ENCODE data around the gene SLC35E1.

SLC35E1 gene

DNA sequence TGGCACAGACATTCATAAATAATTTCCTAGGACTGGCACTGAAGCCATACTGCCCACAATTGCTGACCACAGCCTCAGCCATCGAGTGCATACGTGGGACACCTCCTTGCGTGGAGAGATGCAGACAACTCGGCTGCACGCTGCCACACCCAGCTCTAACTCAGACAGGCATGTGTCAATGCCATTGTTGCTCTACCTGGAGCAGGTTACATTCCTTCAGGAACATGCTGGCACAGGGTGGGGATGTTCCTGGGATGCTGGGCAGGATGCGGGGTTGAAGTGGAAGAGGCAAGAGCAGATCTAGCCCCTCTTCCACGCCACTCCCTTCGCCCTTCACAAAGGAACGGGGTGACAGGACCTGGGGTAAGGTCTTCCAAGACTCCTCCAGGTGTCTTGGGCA lies 24.2 kb upstream of the SLC35E1 start:
- no peak for DNase-seq

DNA sequence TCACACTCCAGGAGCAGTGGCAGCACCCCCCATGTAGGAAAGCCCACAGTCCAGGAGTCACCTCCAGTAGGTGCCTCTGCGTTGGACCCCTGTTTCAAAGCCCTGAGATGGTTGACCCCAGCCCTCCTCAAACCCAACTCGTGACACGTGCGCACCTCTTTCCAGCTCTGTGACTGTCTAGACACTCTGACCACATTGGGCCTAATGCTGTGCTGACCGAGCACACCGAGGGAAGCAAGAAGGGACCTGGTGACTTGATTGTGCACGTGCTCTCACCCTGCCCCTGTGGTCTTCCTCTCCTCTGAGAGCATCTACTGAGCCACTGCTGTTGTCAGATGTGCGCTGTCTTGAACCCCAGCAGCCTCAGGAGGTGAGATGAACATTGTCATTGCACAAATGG lies 22.9 kb upstream of the SLC35E1 start:
- DNase-seq: no peak

DNA sequence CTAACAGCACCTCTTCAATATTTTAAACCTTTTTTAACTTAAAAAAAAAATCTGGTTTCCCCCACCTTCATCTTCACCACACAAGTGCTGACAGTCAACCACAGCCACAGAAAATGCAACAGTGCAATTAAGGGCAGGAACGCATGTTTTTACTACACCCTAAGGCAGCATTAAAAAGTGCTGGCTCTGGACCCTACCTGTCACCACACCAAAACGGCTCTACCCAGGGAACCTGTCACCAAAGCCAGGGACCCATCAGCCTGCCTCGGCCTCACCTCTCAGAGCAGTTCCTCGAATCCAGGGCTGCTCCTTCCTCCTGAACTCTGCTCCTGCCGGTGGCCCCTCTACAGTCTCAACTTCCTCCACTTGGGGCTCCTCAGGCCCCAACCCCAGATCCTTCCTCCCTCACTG lies 22.5 kb upstream of the SLC35E1 start:
- no peak for DNase-seq

DNA sequence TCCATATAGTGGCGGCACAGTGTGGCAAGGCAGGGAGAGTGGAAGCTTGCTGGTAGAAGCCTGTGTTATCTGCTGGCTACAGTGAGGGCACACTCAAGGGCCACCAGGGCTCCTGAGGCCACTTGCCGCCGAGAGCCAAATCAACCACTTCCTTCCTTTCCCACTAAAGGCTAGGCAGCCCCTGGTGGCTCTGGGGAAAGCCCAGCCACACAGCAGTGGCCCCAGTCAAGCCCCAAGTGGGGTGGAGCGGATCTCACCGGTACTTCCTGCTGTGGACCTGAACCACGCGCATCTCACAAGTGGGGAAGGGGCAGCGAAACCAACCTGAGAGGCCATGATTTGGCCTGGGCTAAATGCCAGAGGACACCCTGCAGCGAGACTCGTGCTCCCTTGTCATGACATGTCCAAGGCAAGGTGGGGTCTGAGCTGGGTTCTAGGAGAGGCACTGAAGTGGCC lies 21.9 kb upstream of the SLC35E1 start:
- no peak for DNase-seq

DNA sequence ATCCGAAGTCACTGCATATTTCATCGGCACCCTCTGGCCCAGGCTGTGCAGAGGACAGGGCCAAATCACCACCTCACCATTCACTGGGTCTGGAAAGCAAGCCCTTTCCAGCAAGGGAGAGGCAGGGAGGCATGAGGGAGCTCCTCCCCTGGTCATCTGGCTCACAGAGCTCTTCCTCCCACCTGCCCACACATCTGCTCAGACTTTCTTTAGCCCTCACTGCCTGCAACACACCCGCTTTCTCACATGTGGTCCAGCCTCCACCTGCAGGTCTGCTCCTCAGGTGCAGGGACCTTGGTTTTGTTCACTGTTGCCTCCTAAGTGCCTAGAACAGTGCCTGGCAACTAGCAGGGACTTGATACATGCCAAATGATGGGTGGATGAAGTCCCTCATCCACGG lies 21.0 kb upstream of the SLC35E1 start:
- no peak for DNase-seq

DNA sequence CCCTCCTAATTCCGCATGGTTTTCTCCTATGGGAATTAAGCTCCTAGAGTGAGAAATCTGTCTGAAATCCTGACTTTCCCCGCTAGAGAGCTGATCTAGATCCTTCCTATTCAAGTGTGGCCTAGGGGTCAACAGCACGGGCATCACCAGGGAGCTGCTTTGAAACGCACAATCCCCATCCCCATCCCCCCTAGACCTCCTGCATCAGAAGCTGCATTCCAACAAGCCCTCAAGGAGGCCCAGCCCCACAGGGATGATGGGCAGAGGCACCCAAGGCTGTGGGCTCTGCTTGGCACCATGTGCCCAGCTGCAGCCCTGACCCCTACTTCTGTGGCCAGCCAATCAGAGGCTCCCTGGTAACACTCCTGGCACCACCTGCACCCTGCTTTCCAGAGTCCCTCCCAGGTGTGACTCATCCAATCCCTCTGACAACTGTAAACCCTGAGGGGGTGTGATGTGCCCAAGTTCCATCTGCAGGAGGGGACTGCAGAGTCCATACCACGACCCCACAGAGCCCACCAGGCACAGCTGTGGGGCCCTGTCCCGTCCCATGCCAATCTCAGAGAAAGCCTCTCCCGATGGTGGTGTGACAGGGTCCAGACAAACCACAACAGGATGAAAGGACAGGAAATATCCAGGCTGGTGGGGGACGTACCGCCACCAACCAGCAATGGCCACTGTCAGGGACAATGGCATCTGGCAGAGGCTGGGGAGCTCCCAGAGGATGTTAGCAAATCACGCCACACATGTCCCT lies 19.8 kb upstream of the SLC35E1 start:
- DNase-seq: no peak

DNA sequence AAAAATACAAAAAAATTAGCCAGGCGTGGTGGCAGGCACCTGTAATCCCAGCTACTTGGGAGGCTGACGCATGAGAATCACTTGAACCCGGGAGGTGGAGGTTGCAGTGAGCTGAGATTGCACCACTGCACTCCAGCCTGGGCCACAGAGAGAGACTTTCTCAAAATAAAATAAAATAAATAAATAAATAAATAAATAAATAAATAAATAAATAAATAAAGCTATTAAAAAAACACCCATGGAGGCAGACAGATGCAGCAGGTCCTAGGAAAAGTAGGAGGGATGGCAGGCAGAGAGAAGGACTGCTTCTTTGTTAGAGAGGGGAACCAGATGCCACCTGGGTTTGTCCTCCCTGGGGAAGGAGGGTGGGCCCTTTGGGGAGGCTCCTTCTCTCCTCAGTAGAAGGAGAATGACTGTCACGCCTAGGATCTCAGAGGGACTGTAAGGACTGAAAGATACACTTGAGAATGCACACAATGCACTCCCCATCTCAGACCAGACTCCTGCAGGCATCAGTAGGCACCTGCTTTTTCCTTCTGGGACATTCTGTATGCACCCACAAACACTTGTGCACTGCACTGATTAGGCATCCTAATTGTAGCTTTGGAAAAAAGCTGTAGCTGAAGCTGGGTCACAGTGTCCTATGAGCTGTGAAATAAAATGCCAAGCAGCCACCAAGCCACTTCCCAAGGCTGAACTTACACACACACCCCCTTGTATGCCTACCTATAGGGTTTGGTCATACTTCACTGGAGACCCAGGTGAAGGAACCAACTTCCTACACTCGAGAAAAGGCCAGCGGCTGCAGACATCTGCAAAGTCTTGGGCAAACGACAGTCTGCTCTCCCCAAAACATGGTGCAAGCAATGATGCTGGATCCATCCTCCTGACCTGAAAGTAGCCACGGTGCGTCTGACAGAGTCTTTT lies 18.9 kb upstream of the SLC35E1 start:
- no peak for DNase-seq

DNA sequence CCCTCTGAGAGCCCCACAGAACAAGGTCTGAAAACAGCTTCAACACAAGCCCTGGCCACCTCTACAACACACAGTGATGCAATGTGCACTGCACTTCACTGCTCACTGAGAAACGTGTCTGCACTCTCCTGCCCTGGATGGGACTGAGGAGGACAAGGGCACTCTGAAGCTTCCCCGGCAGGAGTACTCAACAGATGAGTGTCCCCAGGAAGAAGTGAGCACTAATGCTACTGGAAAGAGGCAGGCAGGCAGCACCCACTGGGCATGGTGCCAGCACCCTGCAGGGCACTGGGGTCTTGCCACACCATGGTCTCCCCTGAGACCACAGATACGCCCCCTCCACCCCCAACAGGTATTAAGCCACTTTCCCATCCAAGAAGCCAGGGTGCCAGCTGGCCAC lies 17.7 kb upstream of the SLC35E1 start:
- DNase-seq: peak; percentile 32

DNA sequence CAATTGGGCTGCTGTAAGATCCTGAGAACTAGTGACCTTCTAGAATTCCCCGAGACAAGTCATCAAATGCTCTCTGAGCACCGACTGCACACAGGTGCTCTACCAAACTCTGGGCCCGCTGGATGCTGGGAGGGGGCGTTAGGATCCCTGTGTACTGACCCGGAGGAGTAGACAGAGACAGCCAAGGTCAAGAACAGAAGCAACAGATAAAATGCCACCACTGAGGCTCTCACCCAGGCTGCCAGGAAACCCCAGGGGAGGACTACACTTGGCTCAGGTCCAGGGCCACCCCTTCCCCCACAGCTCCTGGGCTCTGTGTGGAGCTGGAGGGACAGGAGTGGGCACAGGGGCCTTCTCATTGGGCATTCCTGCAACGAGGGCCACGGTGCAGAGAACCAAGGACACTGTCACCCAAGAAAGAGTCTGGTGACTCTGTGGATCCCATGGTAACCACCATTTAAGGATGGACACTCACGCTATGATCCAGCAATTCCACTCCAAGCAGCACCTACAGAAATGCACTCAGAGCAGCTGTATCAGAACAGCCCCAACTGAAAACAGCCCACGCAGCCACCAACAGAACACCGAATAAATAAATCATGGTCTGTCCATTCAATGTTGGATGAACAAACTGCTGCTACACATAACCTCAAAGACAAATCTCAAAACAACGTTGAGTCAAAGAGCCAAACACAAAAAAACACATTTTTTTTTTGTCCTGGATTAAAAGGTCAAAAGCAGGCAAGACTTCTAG lies 16.8 kb upstream of the SLC35E1 start:
- no peak for DNase-seq

DNA sequence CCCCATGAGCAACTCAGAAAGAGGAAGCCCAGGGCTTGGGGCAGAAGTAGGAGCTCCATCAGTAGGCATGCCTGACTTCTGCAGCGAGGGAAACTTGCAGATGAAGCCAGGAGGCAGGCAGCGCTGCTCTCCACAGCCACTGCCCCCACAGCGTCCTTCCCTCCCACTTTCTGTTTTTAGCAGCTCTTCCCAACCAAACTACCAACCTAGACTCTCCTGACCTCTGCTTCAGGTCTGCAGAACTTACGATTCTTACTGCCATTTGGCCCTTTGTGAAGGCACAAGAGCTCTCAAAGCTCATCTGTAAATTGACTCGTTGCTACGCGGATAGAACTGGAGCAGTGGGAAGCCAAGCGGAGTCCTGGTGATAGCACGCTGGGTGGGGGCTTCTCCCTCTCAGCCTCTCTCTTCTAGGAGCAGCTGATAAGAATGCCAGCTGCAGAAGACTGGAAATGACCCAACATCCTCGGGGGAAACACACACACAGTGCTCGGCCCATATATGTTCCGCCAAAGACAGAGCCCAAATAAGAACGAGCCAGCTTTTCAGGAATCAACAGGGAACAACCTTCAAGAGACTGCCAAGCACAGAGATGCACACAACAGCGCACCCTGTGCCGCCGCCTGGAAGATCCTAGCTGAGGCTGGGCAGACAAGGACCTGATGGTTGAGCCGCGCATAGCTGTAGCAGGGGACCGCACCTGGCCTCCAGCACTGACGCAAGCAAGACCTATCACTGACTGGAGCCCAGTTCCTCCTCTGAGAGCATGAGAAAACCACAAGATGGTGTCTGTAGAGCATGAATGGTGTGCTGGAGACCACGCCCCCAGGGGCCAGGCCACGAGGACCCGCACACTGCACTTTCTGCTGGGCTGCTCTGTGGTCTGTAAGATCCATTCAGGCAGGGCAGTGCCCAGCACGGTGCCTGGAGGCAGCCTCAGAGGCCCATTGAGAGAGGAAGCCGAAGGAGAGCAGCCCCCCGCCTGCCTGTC lies 15.9 kb upstream of the SLC35E1 start:
- peak; percentile 82 for DNase-seq

DNA sequence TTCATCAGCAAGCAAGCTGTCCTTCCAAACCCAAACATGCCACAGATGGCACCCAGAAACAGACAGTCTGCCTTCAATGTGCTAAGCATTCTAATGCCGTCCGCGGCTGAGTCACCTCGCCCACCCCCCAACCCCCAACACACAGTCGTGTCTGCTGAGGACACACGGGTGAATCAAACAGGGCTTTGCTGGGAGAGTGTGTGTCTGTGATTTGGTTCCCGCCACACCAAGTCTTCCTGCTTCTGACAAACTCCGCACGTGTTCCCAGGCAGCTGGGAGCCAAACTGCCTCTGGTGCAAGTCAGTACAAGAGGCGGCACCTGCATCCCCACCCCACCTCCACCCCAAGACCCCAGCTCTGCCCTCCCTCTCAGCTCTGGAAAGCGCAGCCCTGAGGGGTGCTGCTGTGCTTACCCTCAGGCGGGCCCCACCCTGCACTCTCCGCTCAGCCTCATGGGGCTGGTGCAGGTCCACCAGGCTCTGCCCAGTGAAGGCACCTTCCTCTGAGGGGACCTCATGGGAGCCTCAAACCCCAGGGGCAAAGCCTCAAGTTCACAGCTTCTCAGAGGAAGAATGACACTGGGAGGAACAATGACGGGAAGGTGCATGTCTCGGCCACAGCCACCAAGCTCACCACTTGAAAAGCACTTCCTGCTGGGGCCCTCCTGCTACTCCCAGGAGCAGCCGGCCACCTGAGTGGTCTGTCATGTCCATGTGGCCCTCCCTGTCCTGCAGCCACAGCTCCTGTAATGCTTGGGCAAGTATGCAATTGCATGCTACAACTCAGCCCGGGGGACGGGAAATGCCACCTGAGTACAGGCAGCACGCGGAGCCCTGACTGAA lies 15.0 kb upstream of the SLC35E1 start:
- DNase-seq: peak; percentile 19

DNA sequence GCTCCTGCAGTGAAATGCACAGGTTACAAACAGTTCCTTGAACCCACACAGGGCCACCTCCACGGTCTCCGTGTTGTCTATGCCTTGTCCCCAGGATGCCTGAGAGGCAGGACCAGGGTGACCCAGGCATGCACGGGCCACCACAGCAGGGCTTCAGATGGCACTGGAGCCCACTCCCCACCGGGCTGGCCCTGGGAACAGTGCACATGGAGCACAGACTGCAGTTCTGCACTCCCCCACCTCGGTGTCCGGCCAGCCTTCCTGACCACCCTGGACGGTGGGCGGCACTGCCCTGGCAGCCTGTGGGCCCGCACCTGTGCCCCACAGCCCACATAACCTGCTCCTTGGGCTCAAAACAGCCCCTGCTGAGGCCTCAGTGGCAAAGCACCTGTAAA lies 14.3 kb upstream of the SLC35E1 start:
- DNase-seq: no peak

DNA sequence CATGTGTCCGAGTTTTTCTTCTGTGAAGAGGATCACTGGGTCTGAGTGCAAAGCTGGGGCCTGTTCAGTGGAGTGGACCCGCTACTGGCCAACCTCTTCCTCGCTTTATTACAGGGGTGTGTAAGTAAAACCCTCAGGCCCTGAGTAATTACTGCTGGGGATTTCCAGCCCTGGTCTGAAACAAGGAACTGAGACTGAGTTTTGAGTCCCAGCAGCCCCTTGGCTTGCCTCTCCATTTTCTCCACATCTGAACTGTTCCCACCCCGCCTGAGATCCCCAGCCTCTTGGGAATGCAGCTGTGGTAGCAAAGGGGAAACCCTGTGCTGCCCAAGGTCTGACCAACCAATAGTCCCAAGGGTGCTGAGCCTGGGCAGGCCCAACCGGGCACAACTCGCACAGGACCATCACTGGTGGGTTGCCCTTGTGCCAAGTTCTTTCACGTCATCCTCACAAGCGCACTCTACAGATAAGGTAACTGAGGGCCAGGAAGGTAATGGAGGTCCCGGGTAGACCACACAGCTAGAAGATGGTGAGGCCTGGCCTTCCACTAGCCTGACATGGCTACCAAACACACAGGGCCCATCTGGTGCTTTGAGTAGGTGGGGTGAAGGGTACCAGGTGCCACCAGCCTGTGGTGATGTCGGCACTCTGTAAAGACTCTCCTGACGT lies 13.7 kb upstream of the SLC35E1 start:
- no peak for DNase-seq

DNA sequence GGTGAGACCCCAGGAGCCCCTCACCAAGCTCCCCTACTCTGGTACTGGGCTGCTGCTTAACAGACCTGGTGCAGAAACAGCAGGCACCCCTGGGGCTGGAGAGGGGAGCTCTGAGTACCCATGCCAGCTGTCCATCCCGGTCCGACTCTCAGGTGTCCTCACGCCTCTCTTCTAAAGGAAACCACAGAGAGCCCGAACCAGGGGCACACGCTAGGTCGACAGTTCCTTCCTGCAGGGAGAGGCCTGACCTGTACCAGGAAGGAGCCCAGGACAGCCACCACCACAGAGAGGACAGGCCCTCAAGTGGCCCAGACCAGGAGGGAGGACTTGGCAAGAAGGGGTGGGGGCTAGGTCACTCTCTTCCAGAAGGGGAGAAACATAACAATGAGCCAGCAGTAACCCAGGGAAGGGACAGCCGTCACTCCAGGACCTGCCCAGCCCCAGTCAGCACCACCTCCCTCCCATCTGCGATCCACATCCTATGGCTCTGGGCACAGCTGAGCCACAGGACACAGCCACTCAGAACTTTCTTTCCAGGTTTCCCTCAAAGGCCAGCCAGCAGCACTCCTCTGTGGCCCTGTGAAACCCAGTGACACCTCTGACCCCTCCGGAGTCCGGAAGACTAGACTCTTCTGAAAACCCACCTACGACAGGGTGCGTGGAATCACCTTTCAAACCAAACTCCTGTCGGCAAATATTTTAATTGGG lies 13.0 kb upstream of the SLC35E1 start:
- no peak for DNase-seq

DNA sequence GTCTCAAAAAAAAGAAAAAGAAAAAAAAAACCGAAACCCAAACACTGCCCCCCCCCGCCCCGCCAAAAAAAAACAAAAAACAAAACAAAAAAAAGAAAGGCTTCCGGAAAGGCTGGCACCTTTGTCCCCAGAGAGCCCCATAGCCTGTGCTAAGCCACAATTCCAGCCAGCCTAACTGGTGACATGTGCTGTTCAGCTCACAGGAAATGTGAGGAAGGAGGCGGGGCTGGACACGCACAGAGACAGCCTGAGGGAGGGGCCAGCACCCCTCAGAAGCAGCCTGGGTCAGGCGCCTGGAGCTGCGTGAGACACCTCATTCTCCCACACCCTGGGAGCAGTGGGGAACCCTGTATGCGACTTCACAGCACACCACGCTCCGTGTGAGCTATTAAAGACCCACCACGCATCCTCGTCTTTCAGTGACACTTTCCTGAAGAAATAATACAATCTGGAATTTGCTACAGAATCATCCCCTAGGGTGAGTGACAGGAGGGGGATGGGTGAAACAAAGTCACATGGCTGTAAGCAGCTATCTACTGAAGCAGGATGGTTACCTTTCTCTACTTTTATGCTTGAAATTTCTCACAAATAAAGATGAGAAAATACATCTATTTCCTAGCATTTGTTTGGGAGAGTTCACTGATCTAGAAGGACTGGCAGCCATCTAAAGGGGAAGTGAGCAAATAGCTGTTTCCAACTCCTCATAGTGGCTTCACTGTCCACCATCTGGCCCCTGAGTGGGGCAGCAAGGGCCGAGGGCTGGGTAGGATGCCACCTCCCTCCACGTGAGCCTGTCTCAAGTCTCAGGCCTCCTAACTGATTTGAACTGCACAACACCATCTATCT lies 12.3 kb upstream of the SLC35E1 start:
- peak; percentile 62 for DNase-seq

DNA sequence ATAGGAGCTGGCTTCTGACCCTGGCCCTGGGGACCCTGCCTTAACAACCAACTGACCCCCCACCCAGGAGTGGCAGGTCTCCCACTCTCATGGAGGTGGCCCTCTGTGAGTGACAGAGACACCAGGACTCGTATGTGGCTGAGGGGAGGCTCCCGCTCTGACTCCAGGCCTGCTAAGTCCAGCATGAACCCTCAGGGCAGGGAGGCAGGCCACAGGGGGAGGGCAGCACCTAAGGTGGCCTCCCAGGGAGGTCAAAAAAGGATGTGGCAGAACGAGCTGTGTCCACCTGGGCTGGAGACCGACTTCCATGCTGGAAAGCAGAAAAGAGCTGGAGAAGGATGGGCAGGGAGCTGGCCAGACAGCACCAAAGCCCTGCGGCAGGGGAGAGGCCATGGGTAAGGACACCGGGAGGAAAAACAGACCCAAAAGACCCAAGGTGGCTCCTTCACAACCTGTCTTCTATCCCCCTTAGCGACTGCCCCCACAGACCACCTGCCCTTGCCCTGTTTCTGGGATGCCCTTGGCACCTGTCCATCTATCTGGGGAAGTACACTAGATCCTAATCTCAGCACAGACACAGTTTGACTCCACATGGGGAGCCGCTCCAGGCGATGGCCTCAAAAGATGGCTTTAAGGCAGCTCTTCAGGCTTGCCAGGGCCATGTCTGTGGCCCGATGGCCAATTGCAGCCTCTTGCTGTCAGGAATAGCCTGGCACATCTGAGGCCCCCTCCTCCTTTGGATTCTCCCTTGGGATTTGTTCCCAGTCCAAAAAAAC lies 10.5 kb upstream of the SLC35E1 start:
- DNase-seq: no peak

DNA sequence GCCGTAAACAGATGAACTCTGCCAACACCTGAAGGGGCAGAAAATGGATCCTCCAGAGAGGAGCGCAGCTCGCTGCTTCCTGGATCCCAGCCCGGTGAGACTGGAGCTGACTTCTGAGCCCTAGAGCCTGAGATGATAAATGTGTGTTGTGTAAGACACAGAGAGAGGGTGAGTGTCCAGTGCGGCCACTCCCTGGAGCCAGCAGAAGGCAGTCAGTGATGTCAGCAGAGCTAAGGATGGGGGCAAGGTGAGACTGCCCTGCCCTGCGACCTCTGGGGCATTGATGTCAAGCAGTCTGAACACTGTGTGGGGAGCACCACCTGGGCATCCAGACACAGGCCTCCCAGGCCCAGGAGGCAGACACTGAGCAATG lies 9.7 kb upstream of the SLC35E1 start:
- DNase-seq: no peak

All from NCI-H510A treated with DMSO at 0.1 percent for 48 hours (cell line).